Colonic mucosa (tissue), 4 donors: Measurements from ENCODE around the gene MORC2. TPM values are rescaled to one million over a fixed set of nuclear protein-coding genes. Genes with fewer than 3 reads are reported as not detected.

Experiments
- DNase-seq: peaks from one replicate; pipeline ENCODE4 v3.0.0-alpha.2; 2020
- H3K27ac ChIP-seq: fragments of 200-600 bp; one replicate; pipeline ENCODE4 v1.8.0; 2021
- H3K27me3 ChIP-seq: fragments of 200-600 bp; one replicate; pipeline ENCODE4 v1.8.0; 2021
- H3K36me3 ChIP-seq: fragments of 200-600 bp; one replicate; pipeline ENCODE4 v1.8.0; 2021
- H3K4me1 ChIP-seq: fragments of 200-600 bp; one replicate; pipeline ENCODE4 v1.8.0; 2021; ENCODE audit warnings: mild to moderate bottlenecking
- H3K4me3 ChIP-seq: fragments of 200-600 bp; one replicate; pipeline ENCODE4 v1.8.0; 2021
- H3K9ac ChIP-seq, 2 donors: one replicate each; pipeline ENCODE4 v1.7.0; 2013; ENCODE audit warnings: control low read depth in 2 of 2, low read depth in 2 of 2, low read length in 2 of 2
- H3K9me3 ChIP-seq: fragments of 200-600 bp; one replicate; pipeline ENCODE4 v1.8.0; 2021
- intact Hi-C: fragments of 100-400 bp; cut with DNase I; formaldehyde crosslinking; loops from one replicate; pipeline ENCODE4 v1.14.1; 2022
- total RNA-seq, 2 donors: library from RNA; stranded (reverse); fragmentation: NEBNext Ultra II Directional in 1 of 2; extraction: Animal tissue kit (Norgen Biotek cat#: 25700) in 1 of 2; gene quantifications; one replicate each; pipeline ENCODE4 v1.2.1, GENCODE V29; 2021
- TF ChIP-seq, protein P1 (sequence below): fragments of 200-600 bp; IDR thresholded peaks from one replicate; pipeline ENCODE4 v1.8.0; 2022; ENCODE audit warnings: antibody characterized with exemption, mild to moderate bottlenecking
- donor health status: healthy.
- donor health status: DM: no; HTN: no; CAD: no.
- donor health status: DM: no; HTN: no; CAD: no.

Gene MORC2
- total RNA-seq, 2 donors from 2014 or later: 14.3 to 22.2 TPM

DNA sequence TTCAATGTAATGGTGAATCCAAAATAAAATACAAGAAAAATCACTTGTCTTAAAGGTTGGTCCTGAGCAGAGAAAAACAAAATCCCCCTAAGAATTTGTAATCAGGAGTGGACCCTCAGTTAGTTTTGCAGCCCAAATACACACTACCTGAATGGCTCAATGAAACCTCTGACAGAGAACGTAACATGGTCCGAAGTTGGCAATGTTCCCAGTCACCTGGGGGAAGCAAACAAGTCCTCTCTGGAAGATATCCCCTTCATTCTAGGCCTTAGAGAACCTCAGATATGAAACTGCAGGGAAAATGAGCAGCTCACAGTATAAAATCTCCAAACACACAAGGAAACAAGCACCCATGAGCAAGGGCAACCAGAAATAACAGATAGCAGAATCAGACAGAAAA, 58.2 kb downstream of the MORC2 start:
- no peaks in the 10 kb centered on the region for H3K36me3 ChIP-seq
- no peaks in the 10 kb centered on the region for H3K4me1 ChIP-seq
- no peak for DNase-seq
- H3K9me3 ChIP-seq: no peaks in the 10 kb centered on the region
- H3K4me3 ChIP-seq: no peak overlapping the region
- H3K27me3 ChIP-seq: no peaks in the 10 kb centered on the region
- H3K27ac ChIP-seq: no peak overlapping the region
- no peak overlapping the region for H3K9ac ChIP-seq
- TF ChIP-seq, protein P1, sequence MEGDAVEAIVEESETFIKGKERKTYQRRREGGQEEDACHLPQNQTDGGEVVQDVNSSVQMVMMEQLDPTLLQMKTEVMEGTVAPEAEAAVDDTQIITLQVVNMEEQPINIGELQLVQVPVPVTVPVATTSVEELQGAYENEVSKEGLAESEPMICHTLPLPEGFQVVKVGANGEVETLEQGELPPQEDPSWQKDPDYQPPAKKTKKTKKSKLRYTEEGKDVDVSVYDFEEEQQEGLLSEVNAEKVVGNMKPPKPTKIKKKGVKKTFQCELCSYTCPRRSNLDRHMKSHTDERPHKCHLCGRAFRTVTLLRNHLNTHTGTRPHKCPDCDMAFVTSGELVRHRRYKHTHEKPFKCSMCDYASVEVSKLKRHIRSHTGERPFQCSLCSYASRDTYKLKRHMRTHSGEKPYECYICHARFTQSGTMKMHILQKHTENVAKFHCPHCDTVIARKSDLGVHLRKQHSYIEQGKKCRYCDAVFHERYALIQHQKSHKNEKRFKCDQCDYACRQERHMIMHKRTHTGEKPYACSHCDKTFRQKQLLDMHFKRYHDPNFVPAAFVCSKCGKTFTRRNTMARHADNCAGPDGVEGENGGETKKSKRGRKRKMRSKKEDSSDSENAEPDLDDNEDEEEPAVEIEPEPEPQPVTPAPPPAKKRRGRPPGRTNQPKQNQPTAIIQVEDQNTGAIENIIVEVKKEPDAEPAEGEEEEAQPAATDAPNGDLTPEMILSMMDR: no peak
- intact Hi-C loops: no loop called here

DNA sequence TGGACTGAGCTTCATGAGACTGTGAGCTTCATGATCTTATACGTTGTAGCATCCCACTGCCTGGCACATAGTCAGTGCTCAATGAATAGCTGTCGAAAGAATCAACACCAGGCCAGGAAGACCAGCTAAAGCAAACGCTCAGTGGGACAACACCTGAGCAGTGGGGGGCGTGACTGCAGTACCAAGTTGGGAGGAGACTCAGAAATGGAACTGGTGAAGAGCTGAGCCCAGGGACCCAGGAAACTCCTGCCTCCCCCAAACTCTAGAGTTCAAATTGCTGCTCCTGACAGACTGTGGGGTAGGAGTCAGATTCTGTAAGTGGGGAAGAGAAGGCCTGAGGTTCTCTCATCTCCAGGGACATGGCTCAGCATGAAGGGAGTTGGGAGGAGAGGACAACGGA, 59.3 kb downstream of the MORC2 start:
- Histone ChIP-seq H3K36me3 (no peaks in the 10 kb centered on the region), H3K9ac (no peak overlapping the region), H3K9me3 (no peaks in the 10 kb centered on the region), H3K4me3 (no peak overlapping the region), H3K4me1 (no peaks in the 10 kb centered on the region), H3K27me3 (no peaks in the 10 kb centered on the region), H3K27ac (no peak overlapping the region)
- TF ChIP-seq, protein P1: no peak
- intact Hi-C loops: loop anchor here (10.0 kb wide), 1 partner anchor 285 kb away; no protein-coding TSS in a partner anchor
- DNase-seq: no peak

DNA sequence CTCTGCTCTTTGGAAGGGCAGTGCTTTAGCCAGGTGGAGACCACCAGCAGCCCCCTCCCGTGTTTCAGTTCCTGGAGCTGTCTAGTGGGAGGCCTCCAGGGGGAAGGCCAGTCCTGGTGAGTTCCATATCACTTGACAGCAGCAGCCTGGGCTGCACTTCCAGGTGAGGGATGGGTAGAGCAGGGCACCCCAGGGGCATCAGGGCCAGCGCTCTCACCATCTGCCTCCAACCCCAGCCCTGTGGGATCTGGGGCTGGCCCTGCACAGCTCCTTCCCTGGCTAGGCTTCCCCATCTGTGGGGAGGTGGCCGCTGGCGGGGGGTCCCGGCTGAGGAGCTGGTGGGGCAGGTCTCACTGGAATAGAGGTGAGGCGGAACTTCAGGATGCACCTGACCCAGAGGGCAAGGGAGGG, 60.5 kb downstream of the MORC2 start:
- H3K36me3 ChIP-seq: no peaks in the 10 kb centered on the region
- TF ChIP-seq, protein P1: no peak
- H3K4me3 ChIP-seq: no peak overlapping the region
- no peak for DNase-seq
- H3K4me1 ChIP-seq: no peaks in the 10 kb centered on the region
- H3K9ac ChIP-seq: no peak overlapping the region
- no peaks in the 10 kb centered on the region for H3K27me3 ChIP-seq
- no peaks in the 10 kb centered on the region for H3K9me3 ChIP-seq
- no peak overlapping the region for H3K27ac ChIP-seq
- intact Hi-C loops: loop anchor here (10.0 kb wide), 1 partner anchor 283 kb away; no protein-coding TSS in a partner anchor

DNA sequence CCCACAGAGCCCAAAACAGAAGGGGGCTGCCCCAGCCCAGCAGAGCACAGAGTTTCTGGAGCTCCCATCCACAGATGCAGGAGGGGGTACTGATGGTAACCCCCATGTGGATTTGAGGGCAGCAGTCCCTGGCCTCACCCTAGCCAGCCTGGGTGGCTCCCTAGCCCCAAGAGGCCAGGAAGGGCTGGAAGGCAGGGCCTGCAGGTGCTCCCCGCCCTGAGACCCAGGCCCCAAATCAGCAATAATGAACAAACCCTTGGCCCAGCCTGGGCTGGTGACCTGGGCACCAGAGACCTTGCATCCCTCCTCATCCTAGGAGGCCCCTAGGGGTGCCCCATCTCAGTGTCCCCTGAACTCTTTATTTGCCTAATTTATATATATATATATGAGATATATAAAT, 61.6 kb downstream of the MORC2 start:
- intact Hi-C loops: loop anchor here (10.0 kb wide), 1 partner anchor 282 kb away; no protein-coding TSS in a partner anchor
- no peak overlapping the region for H3K9ac ChIP-seq

DNA sequence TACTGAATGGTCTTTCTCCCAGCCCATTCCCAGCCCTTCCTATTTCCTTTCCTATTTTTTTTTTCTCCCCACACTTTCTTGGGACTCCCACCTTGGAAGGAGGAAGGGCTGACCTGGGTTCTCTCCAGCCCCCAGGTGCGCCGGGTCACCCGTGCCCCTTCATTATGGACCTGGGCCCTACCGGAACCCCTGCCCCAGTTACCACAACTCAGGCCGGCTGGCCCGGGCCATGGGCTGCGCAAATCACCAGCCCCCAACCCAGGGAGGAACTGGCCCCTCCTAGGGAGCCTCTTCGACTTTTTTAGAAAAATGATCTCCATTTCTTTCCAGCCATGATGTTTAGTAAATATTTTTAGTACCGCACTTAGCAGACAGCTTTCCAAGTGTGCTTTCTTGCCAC, 62.2 kb downstream of the MORC2 start:
- intact Hi-C loops: loop anchor here (10.0 kb wide), 1 partner anchor 282 kb away; no protein-coding TSS in a partner anchor
- H3K36me3 ChIP-seq: no peaks in the 10 kb centered on the region
- H3K27ac ChIP-seq: no peak overlapping the region
- H3K9me3 ChIP-seq: no peaks in the 10 kb centered on the region
- TF ChIP-seq, protein P1: no peak
- no peaks in the 10 kb centered on the region for H3K4me1 ChIP-seq
- H3K27me3 ChIP-seq: no peaks in the 10 kb centered on the region
- no peak overlapping the region for H3K9ac ChIP-seq
- DNase-seq: no peak
- no peak overlapping the region for H3K4me3 ChIP-seq

More for the DNA sequence above, 61.6 kb downstream of the MORC2 start:
- H3K27me3 ChIP-seq: no peaks in the 10 kb centered on the region
- H3K4me1 ChIP-seq: no peaks in the 10 kb centered on the region
- TF ChIP-seq, protein P1: no peak
- DNase-seq: no peak
- no peaks in the 10 kb centered on the region for H3K36me3 ChIP-seq
- H3K4me3 ChIP-seq: no peak overlapping the region
- no peak overlapping the region for H3K27ac ChIP-seq
- no peaks in the 10 kb centered on the region for H3K9me3 ChIP-seq
